ENCODE measurements around the gene PRKAG2.
A peak's percentile ranks its signal among the peaks of the same experiment; 100 is the strongest.
"Not testable (repeated sequence)": the region's sequence is repeated elsewhere in the genome, so short reads cannot be mapped to it uniquely, and the experiment has no call there.

Gene PRKAG2

DNA sequence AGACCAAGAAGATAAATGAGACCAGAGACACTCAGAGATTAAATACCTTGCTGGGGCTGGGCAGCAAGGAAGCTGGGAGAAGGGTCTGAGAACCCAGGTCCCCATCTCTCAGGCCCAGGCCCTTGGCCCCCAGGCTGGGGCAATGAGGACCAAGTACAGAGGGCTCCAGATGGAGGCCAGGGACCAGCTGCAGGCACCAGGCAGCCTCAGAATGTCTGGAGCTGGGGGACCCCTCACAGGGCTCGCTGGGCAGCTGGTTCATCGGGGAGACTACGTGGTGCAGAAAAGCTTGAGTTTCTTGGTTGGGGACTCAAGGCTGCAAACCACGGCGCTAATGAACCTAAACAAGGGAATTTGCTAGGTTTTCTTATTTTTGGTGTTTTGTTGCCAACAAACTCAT is 75.6 kb downstream of the PRKAG2 start:
- no peak for DNase-seq (ENCODE audit: low read depth)

DNA sequence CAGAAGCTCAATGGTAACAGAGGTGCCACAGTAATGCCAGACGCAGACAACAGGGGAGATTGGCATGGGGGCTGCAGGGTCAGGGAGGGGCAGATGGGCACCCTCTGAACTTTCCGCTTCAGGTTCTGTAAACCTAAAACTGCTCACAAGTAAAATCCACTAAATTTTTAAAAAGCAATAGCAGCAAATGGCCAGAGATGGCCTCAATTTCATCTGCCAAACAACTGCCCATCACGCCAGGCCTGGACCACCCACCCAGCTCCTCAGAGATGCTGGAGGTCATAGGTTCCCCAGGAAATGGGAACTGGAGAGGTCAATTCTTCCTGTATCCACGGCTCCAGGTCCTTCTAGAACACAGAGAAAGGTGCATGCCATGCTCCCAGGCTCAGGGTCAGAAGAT is 76.1 kb downstream of the PRKAG2 start:
- no peak for DNase-seq (ENCODE audit: low read depth)

DNA sequence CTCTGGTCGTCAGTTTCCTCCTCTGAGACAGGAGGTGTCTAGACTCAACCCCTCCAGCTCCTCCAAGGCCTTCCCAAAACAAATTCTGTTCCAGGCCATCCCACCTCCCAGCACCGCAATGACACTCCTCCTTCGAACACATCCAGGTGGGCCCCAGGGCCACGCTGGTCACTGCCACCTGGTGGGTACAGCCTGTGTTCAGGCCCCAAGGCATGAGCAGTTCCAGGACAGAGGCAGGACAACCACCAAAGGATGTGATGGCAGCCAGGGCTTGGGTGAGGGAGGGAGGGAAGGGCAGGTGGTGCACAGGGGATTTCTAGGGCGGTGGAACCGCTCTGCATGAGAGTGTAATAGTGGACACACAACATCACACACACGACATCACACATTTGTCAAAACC is 76.5 kb downstream of the PRKAG2 start:
- no peak for DNase-seq (ENCODE audit: low read depth)

DNA sequence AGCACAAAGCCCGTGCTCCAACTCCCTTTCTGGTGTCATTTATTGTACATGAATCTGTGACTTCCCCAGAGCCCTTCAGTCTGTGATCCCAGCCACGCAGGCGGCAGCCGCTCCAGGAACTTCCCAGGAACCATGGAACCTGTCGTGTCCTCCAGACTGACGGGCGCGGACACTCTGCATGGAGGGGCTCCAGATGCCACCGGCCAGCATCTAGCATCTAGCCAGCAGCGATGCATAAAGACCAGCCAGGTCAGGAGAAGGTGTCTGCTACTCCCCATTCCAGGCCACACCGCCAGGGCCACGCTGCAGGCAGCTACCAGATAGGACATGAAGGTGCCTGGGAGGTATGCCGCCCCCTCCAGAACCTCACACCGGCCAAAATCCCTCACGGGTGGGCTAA is 77.4 kb downstream of the PRKAG2 start:
- DNase-seq (ENCODE audit: low read depth), result no peak

DNA sequence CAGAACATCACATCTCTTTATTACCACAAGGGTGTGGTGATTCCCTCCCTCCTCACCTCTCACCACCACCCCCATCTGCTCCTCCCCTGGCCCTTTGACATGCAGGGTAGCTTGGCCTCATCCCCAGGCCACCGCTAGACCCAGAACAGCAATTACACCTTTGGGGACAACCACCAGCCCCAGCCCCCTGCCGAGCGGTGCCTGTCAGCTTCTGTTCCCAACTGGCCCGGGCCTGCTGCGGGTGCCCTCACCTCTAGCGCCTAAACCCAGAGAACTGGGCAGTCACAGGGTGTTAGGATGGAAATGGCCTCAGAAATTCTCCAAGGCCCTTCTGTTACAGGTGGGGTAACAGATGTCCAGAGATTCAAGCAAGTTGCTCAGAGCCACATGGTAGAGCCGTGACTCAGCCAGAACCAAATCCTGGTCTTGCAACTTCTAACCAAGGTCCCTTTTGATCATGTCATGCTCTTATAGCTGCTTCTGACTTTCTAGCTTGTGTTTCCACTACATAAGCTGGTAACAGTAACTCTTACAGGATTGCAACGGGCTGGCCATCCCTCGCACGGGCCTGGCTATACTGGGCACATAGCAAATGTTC is 78.0 kb downstream of the PRKAG2 start:
- DNase-seq (ENCODE audit: low read depth), result no peak

DNA sequence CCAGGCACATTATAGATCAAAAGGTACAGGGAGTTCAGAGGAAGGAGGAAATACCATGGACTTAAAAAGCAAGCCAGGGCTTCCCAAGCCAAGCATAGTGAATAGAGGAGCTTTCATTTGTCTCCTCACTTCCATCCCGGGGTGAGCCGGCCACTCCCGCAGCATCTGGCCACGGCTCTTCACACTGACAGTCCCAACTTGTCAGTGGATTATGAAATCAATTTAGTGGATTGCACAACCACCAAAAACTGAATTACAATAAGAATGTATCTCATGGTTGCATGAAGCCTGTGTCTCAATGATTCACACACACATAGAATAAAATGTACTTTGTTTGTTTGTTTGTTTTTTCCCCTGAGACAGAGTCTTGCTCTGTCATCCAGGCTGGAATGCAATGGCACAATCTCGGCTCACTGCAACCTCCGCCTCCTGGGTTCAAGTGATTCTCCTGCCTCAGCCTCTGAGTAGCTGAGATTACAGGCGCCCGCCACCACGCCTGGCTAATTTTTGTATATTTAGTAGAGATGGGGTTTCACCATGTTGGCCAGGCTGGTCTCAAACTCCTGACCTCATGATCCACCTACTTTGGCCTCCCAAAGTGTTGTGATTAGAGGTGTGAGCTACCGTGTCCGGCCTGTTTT is 79.1 kb downstream of the PRKAG2 start:
- DNase-seq (ENCODE audit: low read depth), result not testable (repeated sequence)

DNA sequence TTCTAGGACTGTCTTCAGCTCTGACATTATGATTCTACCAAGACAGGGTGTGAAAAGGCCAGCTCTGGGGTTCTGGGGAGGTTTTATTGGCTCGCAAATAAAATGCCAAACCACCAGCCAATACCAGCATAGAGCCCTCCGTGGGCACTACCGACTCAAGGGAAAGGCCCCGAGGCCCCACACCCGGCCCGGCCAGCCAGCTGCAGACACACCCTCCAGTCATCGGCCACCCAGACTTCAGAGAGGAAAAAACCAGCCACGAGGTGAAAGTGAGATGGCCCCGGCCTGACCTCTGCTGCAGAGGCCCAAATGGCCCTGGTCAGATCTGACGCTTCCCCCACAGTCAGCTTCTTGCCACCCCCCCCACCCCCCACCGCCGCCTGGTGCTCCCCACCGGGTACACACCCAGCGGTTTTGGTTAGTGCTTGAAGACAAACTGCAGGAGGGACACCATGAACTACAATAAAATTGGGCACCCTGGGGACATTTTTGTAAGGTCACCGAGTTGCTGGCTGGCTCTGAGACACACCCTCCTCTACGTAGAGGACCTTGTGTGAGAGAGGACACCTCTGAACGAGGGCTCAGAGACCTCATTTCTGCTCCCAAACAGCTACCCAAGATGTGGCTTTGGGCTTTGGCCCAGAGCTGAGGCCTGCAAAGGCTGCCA is 79.9 kb downstream of the PRKAG2 start:
- DNase-seq (ENCODE audit: low read depth), result no peak

DNA sequence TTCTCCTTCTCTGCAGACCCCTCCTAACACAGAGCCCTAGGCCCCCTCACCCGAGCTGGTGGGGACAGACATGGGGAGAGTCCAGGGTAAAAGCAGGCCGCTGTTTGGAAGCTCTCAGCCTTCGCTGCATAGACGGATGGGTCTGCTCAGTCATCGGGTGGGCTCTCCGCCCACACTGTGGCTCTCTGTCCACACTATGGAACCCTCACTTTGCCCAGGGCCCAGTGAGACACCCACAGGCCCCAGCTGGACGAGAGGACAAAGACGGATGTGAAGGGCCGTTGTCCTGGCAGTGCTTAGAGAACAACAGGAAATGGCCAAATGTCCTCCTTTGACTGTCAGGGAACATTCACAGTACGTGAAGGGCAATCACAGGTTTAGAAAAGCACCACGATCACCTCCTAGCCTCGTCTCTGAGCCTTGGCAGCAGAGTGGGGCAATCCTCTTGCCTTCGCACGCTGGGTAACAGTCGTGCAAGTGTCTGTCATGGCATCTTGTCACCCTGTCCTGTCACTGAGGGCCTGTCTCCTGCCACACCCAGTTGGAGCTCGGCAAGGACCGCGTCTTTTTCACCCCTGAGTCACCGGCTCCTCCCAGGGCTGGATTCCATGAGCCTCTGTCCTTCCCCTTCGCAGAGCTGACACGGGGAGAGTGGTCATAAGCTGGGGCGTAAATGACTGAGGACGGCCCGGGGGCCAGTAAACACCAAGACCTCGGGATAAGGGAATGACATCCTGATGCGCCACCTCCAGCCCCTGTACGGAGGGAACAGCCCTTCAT is 80.6 kb downstream of the PRKAG2 start:
- DNase-seq (ENCODE audit: low read depth), result no peak

DNA sequence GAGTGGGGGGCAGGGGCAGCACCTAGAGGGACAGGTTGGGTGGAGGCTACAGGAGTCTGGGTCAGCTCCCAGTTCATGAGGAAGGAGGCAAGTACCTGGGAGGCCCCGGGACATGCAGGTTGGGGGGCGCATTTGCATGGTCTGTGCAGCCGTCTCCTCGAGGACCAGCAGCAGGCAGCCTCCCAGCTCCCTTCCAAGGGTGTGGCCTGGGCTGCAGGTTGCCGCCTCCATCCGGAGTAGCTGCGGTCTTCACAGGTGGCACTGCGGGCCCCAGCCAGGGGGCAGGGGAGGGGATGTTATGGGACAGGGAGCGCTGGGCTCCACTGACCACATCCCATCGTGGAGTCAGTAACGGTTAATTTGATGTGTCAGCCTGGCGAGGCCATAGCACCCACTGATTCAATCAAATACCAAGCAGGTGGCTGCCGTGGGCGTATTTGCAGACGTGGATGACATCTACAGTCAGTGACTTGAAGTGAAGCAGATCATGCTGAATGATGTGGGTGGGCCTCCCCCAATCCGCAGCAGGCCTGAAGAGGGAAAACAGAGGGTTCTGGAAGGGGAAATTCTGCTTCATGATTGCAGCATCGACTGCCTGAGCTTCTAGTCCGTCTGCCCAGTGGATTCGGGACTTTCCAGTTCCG is 81.6 kb downstream of the PRKAG2 start:
- DNase-seq (ENCODE audit: low read depth), result peak; percentile 49

DNA sequence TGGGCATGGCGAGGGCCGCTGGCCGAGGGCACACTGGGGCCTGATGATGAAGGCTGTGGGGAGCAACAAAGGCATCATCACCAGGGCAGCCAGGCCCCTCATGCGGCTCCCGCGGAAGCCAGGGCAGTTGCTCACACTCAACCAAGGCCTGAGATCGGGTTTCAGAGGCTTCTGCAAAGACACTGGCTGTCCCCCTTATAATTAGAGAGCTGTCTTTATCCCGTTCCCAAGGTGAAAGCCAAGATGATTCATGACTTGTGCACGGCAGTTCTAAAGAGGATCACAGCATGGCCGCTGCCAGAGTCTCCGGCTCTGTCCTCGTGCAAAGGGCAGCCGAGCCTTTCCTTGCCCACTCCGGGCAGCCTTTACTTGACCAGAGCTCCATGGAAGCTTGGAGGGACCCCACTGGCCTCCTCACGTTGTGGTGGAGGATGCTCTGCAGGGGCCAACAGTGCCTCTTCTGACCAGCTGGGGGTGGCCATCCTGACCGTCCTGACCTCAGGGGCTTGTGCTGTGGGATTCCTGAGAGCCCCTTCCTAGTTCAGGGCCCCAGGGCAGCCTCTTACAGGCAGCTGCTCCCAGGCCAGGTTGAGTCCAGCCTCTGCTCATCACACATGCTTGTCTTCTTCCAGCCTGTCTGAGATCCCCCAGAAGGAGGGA is 82.3 kb downstream of the PRKAG2 start:
- no peak for DNase-seq (ENCODE audit: low read depth)

DNA sequence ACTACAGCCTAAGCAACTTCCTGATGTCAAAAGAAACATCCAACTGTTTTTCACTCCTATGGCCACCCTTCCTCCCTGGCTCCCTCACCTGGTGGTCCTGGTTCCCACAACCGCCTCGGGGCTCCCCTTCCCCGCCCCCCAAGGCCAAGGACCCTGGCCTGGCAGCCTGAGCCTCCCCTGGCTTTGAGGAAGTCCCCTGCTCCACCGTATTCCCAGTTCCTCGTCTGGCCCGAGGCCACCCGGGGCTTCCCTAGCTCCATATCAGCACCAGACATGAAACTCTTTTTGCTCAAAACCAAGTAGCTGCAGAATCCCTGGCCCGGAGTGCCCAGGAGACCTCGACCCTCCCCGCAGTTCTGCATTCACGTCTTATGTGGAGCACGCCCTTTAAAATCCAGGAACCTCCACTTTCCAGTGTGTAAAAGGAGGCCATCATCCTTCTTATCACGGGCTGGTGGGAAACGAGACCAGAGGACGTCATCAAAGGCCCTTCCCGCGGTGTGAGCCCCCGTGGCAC is 82.9 kb downstream of the PRKAG2 start:
- no peak for DNase-seq (ENCODE audit: low read depth)

DNA sequence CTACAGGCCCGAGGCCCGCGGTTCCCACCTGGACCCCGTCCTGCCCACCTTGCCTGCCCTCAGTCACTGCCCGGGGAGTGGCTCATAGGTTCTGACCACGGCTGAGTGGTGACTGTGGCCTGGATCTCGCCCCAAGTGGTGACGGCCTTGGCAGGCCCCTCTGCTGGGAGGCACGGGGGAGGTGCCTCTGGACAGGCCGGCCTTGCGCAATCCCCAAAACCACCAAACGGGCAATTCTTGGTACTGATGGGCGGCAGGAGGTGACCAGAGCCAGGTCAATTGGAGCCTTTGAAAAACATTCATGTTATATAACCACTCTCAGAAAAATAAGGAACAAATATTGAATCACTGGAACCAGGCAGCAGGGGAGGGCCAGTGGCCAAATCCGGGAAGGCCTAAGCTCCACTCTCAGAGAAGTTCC is 83.4 kb downstream of the PRKAG2 start:
- no peak for DNase-seq (ENCODE audit: low read depth)

DNA sequence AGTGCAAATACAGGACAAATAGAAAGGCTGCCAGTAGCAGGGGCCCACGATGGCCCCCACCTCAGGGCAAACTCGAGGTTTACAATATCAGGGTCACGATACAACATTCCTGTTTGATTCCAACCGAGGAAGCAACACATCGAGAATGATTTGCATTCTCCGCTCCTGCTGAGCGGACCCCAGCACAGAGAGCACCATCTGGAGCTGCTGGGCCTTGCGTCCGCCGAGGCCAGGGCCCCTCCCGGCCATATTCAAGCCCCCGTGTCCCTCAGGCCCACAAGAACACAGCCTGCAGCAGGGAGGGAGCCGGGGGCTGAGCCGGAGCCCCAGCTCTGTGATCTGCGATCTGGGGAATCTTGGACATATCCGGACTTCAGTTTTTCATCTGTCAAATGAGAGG is 84.3 kb downstream of the PRKAG2 start:
- no peak for DNase-seq (ENCODE audit: low read depth)

DNA sequence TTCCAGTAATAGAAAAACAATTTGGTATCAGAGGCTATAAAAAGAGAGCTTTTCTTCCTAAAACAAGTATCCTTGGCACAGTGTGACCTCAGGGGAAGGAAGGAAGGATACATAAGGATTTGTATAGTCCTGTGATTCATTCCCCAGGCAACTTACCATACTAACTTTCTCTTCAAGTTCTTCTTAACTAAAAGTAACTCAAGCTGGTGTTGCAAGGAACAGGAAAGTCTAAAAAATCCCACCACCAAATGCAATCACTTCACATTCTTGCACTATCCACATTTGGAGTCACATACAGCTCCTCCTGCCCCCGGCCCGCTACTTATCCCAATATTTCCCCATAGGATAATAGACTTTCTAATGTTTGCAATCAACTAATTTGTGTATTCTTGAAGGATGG is 84.8 kb downstream of the PRKAG2 start:
- DNase-seq (ENCODE audit: low read depth), result no peak

DNA sequence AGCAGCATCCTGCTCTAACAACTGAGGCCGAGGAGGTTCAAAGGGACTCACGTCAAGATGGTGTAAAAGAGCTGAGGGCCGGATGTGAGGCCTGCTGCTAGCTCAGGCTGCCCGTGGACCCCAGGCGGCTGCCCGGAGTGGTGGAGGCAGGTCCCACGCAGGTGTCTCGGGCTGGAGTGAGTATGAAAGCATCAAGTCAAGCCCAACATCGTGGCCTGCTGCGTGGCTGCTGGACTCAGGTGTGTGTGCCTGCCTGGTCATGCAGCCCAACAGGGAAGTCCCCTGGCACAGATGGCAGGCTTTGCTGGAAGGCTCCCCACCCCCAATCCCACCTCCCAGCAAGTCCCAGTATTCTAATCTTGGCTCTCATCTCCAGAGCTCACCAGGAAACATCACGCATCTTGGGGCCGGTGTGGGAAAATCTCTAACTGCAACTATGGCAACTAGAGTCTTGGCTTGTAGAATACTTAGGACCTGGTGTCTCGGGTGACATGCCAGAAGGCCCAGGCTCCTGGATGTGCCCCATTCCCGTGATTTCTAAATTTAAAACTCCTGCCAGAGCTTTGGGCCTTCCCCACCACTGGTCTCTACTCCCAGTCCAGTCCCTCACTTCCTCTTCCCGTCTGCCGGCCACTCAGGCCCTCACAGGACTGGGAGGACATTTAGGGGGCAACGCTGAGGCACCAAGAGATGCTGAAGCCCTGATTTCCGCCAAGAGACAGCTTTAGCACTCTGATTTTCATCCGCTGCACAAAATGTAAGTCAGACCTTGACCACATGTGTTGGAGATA is 85.9 kb downstream of the PRKAG2 start:
- no peak for DNase-seq (ENCODE audit: low read depth)

DNA sequence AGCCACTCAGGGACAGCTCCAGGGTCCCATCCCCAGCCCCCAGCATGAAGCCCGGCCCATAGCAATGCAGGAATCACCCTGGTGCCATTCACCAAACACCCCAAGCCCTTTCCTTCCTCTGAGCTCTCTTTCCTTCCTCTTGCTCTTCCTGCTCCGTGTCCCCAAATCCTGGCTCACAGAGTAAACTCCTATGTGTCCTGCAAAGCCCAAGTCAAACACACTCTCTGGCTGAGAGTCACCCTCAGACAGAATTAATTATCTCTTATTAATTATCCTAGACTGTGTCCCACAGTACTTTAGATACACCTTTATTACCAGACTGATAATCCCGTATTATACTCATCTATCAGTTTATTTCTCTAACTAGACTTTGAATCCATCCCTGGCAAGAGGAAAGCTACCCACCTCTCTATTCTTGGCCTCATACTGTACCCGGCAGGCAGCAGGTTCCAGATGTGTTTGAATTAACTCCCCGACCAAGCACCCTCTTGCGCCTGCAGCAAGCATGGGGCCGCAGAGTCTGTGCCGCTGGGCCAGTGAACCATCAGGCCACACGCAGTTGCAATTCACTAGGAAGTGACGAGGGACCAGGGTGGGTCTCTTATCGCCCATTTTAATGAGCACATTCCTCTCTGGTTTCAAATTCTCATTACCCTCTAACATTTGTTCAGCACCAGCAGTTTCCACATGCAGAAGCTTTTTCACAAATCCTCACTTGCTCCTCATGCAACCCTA is 86.7 kb downstream of the PRKAG2 start:
- no peak for DNase-seq (ENCODE audit: low read depth)

DNA sequence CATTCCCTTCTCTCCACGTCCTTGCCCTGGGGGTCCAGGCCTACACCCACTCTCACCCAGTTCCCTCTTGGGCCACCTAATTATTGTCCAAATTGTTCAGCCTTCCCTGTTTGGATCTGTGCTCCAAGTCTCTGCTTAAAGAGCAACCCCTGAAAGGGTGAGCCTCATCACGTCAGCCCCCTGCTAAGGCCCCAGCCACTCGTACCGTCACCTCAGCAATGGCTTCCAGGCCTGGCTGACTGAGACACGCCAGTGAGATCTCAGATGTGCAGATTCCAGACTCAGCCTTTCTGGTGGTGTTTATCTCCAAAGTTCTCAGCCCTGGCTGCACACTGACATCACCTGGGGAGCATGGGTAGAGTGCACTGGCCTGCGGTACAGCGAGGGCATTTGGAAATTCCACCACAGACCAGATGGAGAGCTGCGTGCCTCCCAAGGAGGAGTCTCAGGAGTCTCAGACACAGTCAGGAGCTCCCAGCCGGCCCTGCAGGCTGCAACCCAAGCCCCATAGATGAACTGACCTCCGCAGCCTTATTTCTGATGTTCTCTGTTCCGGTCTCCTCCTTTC is 87.5 kb downstream of the PRKAG2 start:
- no peak for DNase-seq (ENCODE audit: low read depth)

DNA sequence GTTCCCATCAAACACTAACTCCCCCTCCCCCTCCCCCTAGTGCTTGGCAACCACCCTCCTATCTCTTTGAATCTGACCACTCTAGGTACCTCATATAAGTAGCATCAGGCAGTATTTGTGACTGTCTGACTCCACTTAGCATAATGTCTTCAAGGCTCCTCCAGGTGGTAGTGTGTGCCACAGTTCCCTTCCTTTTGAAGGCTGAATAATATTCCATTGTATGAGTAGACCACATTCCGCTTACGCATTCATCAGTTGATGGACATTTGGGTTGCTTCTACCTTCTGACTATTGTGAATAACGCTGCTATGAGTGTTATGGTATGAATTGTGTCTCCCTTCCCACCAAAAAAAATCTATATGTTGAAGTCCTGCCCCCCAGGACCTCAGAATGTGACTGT is 89.6 kb downstream of the PRKAG2 start:
- DNase-seq (ENCODE audit: low read depth), result no peak

DNA sequence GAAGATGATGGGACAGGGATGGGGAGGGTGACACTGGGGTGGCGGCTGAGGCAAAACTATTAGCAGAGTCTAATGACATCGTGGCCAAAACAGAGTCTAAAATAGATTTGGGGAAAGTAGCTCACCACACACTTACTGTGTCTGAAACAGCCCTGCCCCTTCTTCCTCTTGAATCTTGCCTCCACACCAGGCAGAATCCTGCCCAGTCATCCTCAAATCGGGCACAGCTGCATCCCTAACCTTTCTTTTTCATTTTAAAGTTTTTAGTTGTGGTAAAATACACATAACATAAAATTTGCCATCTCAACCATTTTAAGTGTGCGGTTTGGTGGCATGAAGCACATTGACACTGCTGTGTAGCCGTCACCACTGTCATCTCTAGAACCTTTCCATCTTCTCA is 90.0 kb downstream of the PRKAG2 start:
- DNase-seq (ENCODE audit: low read depth), result no peak

DNA sequence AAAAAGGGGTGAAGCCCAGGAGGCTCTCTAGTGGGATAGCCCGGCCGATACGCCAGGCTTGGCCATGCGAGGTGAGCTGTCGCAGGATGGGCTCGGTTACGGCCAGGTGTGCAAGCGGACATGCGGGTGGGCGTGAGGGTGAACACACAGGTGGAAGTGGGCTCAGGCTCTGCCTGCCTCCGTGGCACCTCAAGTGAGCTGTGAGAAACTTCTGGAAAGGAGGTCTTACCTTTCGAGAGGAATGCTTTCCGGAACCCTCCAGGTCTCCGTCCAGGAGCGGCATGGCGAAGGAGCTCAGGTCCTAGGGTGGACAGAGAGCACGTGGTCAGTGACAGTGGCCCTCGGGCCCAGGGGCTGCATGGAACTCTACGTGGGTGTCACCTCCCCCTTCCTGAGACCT is 90.7 kb downstream of the PRKAG2 start:
- no peak for DNase-seq (ENCODE audit: low read depth)

Data from T-helper 22 cell (primary cell).